Activated naive CD4-positive, alpha-beta T cell treated with anti-CD3 and anti-CD28 coated beads for 36 hours (primary cell): ENCODE data around the gene HIC1. TPM values are rescaled to one million over a fixed set of nuclear protein-coding genes. Genes with fewer than 3 reads are reported as not detected.
"Not testable (repeated sequence)": the region's sequence is repeated elsewhere in the genome, so short reads cannot be mapped to it uniquely, and the experiment has no call there.

ENCODE experiments used
- CTCF ChIA-PET: fragments of 350-600 bp; sonication (Branson Sonifier 250); formaldehyde crosslinking; loops from one replicate; lab custom pipeline; 2021; ENCODE audit warnings: antibody characterized with exemption; lab: Charles Lee
- DNase-seq: peaks from one replicate; pipeline ENCODE4 v3.0.0-alpha.2; 2020
- H3K27ac Mint-ChIP-seq: one replicate; pipeline ENCODE4 v1.8.0; 2021; ENCODE audit warnings: mild to moderate bottlenecking, mixed read lengths
- H3K27me3 Mint-ChIP-seq: one replicate; pipeline ENCODE4 v1.8.0; 2021; ENCODE audit warnings: low read depth, mixed read lengths
- H3K36me3 Mint-ChIP-seq: one replicate; pipeline ENCODE4 v1.8.0; 2021; ENCODE audit warnings: low read depth, mixed read lengths
- H3K4me1 Mint-ChIP-seq: one replicate; pipeline ENCODE4 v1.8.0; 2021; ENCODE audit warnings: low read depth, mixed read lengths
- H3K4me3 Mint-ChIP-seq: one replicate; pipeline ENCODE4 v1.8.0; 2021; ENCODE audit warnings: mild to moderate bottlenecking, moderate library complexity, mixed read lengths
- H3K9me3 Mint-ChIP-seq: one replicate; pipeline ENCODE4 v1.8.0; 2021; ENCODE audit warnings: mixed read lengths
- intact Hi-C: fragments of 100-400 bp; cut with micrococcal nuclease; formaldehyde crosslinking; loops from one replicate; pipeline ENCODE4 v1.15.1; 2023
- total RNA-seq, 2 experiments: library from RNA; stranded (reverse); gene quantifications; one replicate each; pipeline ENCODE4 v1.2.3, GENCODE V29; 2021

Gene HIC1
- 10 to 100 TPM; 14.8 TPM for total RNA-seq

GRCh38 chr17:2054512-2055291 lies at the start of gene HIC1:
TSS of gene HIC1 (plus strand) at chr17:2055103. CDS start at chr17:2056691, 1,588 bp downstream.
- CTCF ChIA-PET, result interaction anchor here (0.6 to 3.2 kb wide), 33 partner anchors 9 to 338 kb away, joined by 3 to 44 read pairs (median 4); partner anchors contain the start of genes DPH1, SGSM2, SMG6 and SRR
- H3K27me3 Mint-ChIP-seq, result peaks cover 15% of the 10 kb centered on the region
- peaks cover 9% of the 10 kb centered on the region for H3K36me3 Mint-ChIP-seq
- intact Hi-C loops, result loop anchor here (1.0 to 5.0 kb wide), 7 partner anchors 190 to 362 kb away; partner anchors contain the start of genes MNT, SMG6, SRR and TSR1
- DNase-seq, result peak; percentile 79
- H3K9me3 Mint-ChIP-seq, result no peaks in the 10 kb centered on the region
- peaks cover 10% of the 10 kb centered on the region for H3K4me1 Mint-ChIP-seq
- peak within 1 kb of the TSS; percentile 36 for H3K27ac Mint-ChIP-seq
- peak within 1 kb of the TSS; percentile 73 for H3K4me3 Mint-ChIP-seq

- Mint-ChIP-seq H3K36me3 (no peaks in the 10 kb centered on the region), H3K27ac (no peak overlapping the region), H3K27me3 (peaks cover 3% of the 10 kb centered on the region), H3K4me3 (no peak overlapping the region), H3K4me1 (no peaks in the 10 kb centered on the region), H3K9me3 (no peaks in the 10 kb centered on the region)
- no peak for DNase-seq
- CTCF ChIA-PET, result no interaction called here
- intact Hi-C loops, result no loop called here
Observed at GRCh38 chr17:2008332-2009126, 46.4 kb upstream of the HIC1 start.

- Mint-ChIP-seq H3K27me3 (peaks cover 6% of the 10 kb centered on the region), H3K4me3 (no peak overlapping the region), H3K27ac (no peak overlapping the region), H3K36me3 (no peaks in the 10 kb centered on the region), H3K4me1 (no peaks in the 10 kb centered on the region), H3K9me3 (no peaks in the 10 kb centered on the region)
- CTCF ChIA-PET, result interaction anchor here (0.7 to 1.0 kb wide), 2 partner anchors 9 to 37 kb away, joined by 3 read pairs; no protein-coding TSS in a partner anchor
- no peak for DNase-seq
- intact Hi-C loops, result no loop called here
Observed at GRCh38 chr17:2009737-2010136, 45.2 kb upstream of the HIC1 start.

GRCh38 chr17:2011411-2012371 lies 43.2 kb upstream of the HIC1 start:
- Mint-ChIP-seq H3K4me1 (no peaks in the 10 kb centered on the region), H3K36me3 (no peaks in the 10 kb centered on the region)

GRCh38 chr17:2012499-2012898 lies 42.4 kb upstream of the HIC1 start:
- CTCF ChIA-PET, result no interaction called here
- no peak for DNase-seq
- no peaks in the 10 kb centered on the region for H3K9me3 Mint-ChIP-seq
- H3K27ac Mint-ChIP-seq, result no peak overlapping the region
- H3K27me3 Mint-ChIP-seq, result peaks cover 7% of the 10 kb centered on the region
- no peaks in the 10 kb centered on the region for H3K4me1 Mint-ChIP-seq
- H3K4me3 Mint-ChIP-seq, result no peak overlapping the region
- intact Hi-C loops, result no loop called here
- H3K36me3 Mint-ChIP-seq, result no peaks in the 10 kb centered on the region

More at GRCh38 chr17:2011411-2012371, 43.2 kb upstream of the HIC1 start:
- Mint-ChIP-seq H3K27me3 (peaks cover 7% of the 10 kb centered on the region), H3K9me3 (no peaks in the 10 kb centered on the region), H3K4me3 (no peak overlapping the region), H3K27ac (no peak overlapping the region)
- intact Hi-C loops, result no loop called here
- CTCF ChIA-PET, result interaction anchor here (0.6 kb wide), 1 partner anchor 131 kb away, joined by 3 read pairs; no protein-coding TSS in a partner anchor
- DNase-seq, result no peak

GRCh38 chr17:2013220-2013993 lies 41.5 kb upstream of the HIC1 start:
- H3K9me3 Mint-ChIP-seq, H3K36me3 Mint-ChIP-seq, H3K4me1 Mint-ChIP-seq, H3K4me3 Mint-ChIP-seq, intact Hi-C loops, CTCF ChIA-PET, H3K27ac Mint-ChIP-seq, H3K27me3 Mint-ChIP-seq, DNase-seq: not testable (repeated sequence)

- Mint-ChIP-seq H3K27ac (no peak overlapping the region), H3K27me3 (peaks cover 7% of the 10 kb centered on the region), H3K4me1 (no peaks in the 10 kb centered on the region), H3K4me3 (no peak overlapping the region), H3K36me3 (no peaks in the 10 kb centered on the region), H3K9me3 (no peaks in the 10 kb centered on the region)
- DNase-seq, result no peak
- intact Hi-C loops, result no loop called here
- CTCF ChIA-PET, result no interaction called here
Observed at GRCh38 chr17:2013994-2014317, 40.9 kb upstream of the HIC1 start.

- no peak overlapping the region for H3K4me3 Mint-ChIP-seq
- intact Hi-C loops, result no loop called here
- CTCF ChIA-PET, result no interaction called here
- H3K9me3 Mint-ChIP-seq, result no peaks in the 10 kb centered on the region
- no peak overlapping the region for H3K27ac Mint-ChIP-seq
- peaks cover 7% of the 10 kb centered on the region for H3K27me3 Mint-ChIP-seq
- H3K4me1 Mint-ChIP-seq, result no peaks in the 10 kb centered on the region
- DNase-seq, result no peak
- no peaks in the 10 kb centered on the region for H3K36me3 Mint-ChIP-seq
Observed at GRCh38 chr17:2015314-2015713, 39.6 kb upstream of the HIC1 start.

GRCh38 chr17:2016494-2016893 lies 38.4 kb upstream of the HIC1 start:
- no peak for DNase-seq
- no peaks in the 10 kb centered on the region for H3K4me1 Mint-ChIP-seq

GRCh38 chr17:2017274-2017941 lies 37.5 kb upstream of the HIC1 start:
- Mint-ChIP-seq H3K4me1 (no peaks in the 10 kb centered on the region), H3K27me3 (peaks cover 6% of the 10 kb centered on the region), H3K9me3 (no peaks in the 10 kb centered on the region), H3K36me3 (no peaks in the 10 kb centered on the region), H3K4me3 (no peak overlapping the region), H3K27ac (no peak overlapping the region)
- CTCF ChIA-PET, result no interaction called here
- DNase-seq, result no peak
- intact Hi-C loops, result no loop called here

More at GRCh38 chr17:2016494-2016893, 38.4 kb upstream of the HIC1 start:
- Mint-ChIP-seq H3K9me3 (no peaks in the 10 kb centered on the region), H3K4me3 (no peak overlapping the region), H3K36me3 (no peaks in the 10 kb centered on the region), H3K27me3 (peaks cover 7% of the 10 kb centered on the region), H3K27ac (no peak overlapping the region)
- CTCF ChIA-PET, result no interaction called here
- intact Hi-C loops, result no loop called here
